HG03025 (cell line): ENCODE data around the gene FKBP5.
"Not testable (repeated sequence)": the region's sequence is repeated elsewhere in the genome, so short reads cannot be mapped to it uniquely, and the experiment has no call there.

Experiments
- ATAC-seq: cut with Tn5 transposase; IDR thresholded peaks from one replicate; pipeline ENCODE4 v1.9.1; 2021; ENCODE audit warnings: mild to moderate bottlenecking, moderate library complexity; ENCODE audit not compliant: unreplicated experiment, low FRiP score

Gene FKBP5

GRCh38 chr6:35594503-35595186, 94.1 kb downstream of the FKBP5 start:
- no peak for ATAC-seq

GRCh38 chr6:35592178-35592577, 96.5 kb downstream of the FKBP5 start:
- ATAC-seq = no peak

GRCh38 chr6:35590622-35591066, 98.1 kb downstream of the FKBP5 start:
- ATAC-seq = no peak

- no peak for ATAC-seq
Observed at GRCh38 chr6:35589904-35590303, 98.8 kb downstream of the FKBP5 start.

- ATAC-seq = no peak
Observed at GRCh38 chr6:35589201-35589739, 99.4 kb downstream of the FKBP5 start.

- ATAC-seq = no peak
Observed at GRCh38 chr6:35587167-35587566, 101.5 kb downstream of the FKBP5 start.

GRCh38 chr6:35586542-35586941, 102.2 kb downstream of the FKBP5 start:
- no peak for ATAC-seq

- ATAC-seq = no peak
Observed at GRCh38 chr6:35585658-35586057, 103.1 kb downstream of the FKBP5 start.

- no peak for ATAC-seq
Observed at GRCh38 chr6:35583893-35584688, 104.6 kb downstream of the FKBP5 start.

GRCh38 chr6:35582315-35582714, 106.4 kb downstream of the FKBP5 start:
- no peak for ATAC-seq

- ATAC-seq = no peak
Observed at GRCh38 chr6:35581633-35582032, 107.1 kb downstream of the FKBP5 start.

GRCh38 chr6:35580836-35581235, 107.9 kb downstream of the FKBP5 start:
- no peak for ATAC-seq

GRCh38 chr6:35576682-35577081, 112.0 kb downstream of the FKBP5 start:
- ATAC-seq = no peak

- no peak for ATAC-seq
Observed at GRCh38 chr6:35573495-35574110, 115.1 kb downstream of the FKBP5 start.

- ATAC-seq = not testable (repeated sequence)
Observed at GRCh38 chr6:35570885-35571330, 117.8 kb downstream of the FKBP5 start.

- ATAC-seq = no peak
Observed at GRCh38 chr6:35569011-35569461, 119.7 kb downstream of the FKBP5 start.

GRCh38 chr6:35566794-35567193, 121.9 kb downstream of the FKBP5 start:
- ATAC-seq = no peak

GRCh38 chr6:35564733-35565132, 124.0 kb downstream of the FKBP5 start:
- ATAC-seq = no peak

GRCh38 chr6:35562060-35562459, 126.7 kb downstream of the FKBP5 start:
- no peak for ATAC-seq

GRCh38 chr6:35561113-35561512, 127.6 kb downstream of the FKBP5 start:
- no peak for ATAC-seq

GRCh38 chr6:35558571-35558970, 130.1 kb downstream of the FKBP5 start:
- no peak for ATAC-seq
